NCI-H1930 (cell line): ENCODE data around the gene LINGO1.

Experiments used
- DNase-seq, 2 experiments: peaks; one replicate each; lab custom pipeline; 2025; lab: John Stamatoyannopoulos, UW

The LINGO1 gene

GRCh38 chr15:77633134-77633912 is 611 bp upstream of the LINGO1 start:
- peak; percentile 49 to 66 for DNase-seq

GRCh38 chr15:77631745-77632533 is 773 bp downstream of the LINGO1 start:
- no peak for DNase-seq

GRCh38 chr15:77630956-77631744 is 1.6 kb downstream of the LINGO1 start:
- no peak for DNase-seq

DNA sequence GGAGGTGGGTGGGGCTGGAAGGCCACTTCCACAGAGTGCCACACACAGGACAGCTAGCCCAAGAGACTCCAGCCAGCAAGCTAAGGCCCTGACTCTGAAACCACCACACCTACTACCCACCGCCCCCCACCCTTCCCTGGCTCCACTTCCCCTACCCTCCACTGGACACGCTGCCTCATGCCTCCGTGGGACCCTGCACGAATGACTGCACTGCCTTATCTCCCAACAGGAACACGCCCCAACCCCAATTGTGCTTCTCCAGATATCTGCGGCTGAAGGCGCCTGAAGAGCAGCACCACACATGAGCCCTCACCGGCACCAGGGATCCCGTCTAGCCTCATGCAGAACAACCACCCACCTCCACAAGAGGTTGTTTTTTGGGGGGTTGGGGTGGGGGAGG is 2.7 kb downstream of the LINGO1 start:
- DNase-seq, result no peak

- no peak for DNase-seq
Measured at GRCh38 chr15:77629070-77630030, 3.4 kb downstream of the LINGO1 start.

GRCh38 chr15:77628010-77628409 is 4.7 kb downstream of the LINGO1 start:
- DNase-seq, result no peak

DNA sequence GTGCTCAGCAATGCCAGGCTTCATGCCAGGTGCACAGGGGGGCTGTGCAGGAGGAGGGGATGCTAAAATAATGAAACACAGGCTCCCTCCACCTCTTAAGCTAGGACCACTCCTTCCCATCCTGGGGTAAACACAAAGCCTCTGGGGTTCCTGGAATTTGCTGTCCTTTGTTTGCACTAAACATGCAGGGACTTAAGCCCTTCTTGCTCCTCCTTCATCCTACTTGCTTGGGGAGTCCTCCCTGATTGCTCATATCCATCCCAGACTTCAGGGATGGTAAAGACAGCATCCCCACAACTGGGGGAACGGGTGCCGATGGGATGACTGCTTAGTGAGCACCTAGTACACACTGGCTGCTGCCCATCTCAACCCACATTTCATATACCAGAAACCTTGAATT is 5.1 kb downstream of the LINGO1 start:
- no peak for DNase-seq

DNA sequence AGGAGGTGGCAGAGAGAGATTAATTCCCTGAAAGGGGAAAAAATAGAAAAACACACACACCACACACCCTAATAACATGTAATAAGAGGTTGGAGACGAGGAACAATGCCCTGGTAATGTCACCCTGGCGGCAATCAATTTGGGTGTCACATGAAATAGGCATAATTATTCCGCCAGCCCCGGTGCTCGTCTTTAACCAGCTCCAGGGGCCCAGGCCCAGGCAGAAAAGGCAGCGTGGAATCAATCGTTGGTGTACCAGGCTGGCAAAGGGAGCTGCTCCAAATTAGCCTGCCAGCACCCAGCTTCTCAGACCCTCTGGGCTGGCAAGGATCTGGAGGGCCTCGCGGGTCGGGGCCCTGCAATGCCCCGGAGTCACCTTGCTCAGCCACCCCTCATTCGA is 5.6 kb downstream of the LINGO1 start:
- no peak for DNase-seq

GRCh38 chr15:77626002-77626401 is 6.7 kb downstream of the LINGO1 start:
- DNase-seq, result no peak

DNA sequence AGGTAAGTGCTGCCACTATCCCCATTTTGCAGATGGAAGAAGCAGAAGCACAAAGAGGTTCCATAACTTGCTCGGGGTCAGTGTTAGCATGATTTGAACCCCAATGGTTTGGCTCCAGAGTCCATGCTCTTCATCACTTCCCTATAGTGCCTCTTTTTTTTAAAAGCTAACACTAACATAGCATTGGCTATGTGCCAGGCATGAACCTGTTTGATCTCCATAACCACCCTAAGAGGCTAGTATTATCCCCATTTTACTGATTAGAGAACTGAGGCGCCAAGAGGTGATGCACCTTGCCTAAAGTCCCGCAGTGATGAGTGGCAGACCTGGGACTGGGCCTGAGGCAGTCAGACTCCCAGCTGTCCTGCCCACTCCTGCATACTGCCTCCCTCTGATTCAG is 7.3 kb downstream of the LINGO1 start:
- no peak for DNase-seq

- DNase-seq, result no peak
Measured at GRCh38 chr15:77624868-77625267, 7.8 kb downstream of the LINGO1 start.

GRCh38 chr15:77623755-77624524 is 8.8 kb downstream of the LINGO1 start:
- DNase-seq, result no peak

- DNase-seq, result no peak
Measured at GRCh38 chr15:77622934-77623754, 9.6 kb downstream of the LINGO1 start.

- no peak for DNase-seq
Measured at GRCh38 chr15:77622209-77622933, 10.3 kb downstream of the LINGO1 start.

DNA sequence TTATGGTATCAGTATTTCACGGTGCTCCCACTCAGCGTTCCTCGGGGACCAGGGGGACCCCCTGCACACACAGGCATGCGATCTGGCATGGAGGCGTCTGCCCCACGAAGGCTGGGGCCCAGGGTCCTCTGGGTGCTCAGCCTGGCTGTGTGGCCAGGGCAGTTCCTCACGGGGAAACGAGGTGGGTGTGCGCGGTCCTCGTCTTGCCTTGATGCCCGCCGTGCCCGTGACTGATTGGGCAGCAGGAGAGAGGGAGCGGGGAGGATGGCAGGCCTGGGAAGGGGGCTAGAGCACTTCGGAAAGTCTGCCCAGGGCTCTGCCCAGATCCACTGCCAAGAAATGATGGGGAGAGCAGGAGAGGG is 10.9 kb downstream of the LINGO1 start:
- no peak for DNase-seq

DNA sequence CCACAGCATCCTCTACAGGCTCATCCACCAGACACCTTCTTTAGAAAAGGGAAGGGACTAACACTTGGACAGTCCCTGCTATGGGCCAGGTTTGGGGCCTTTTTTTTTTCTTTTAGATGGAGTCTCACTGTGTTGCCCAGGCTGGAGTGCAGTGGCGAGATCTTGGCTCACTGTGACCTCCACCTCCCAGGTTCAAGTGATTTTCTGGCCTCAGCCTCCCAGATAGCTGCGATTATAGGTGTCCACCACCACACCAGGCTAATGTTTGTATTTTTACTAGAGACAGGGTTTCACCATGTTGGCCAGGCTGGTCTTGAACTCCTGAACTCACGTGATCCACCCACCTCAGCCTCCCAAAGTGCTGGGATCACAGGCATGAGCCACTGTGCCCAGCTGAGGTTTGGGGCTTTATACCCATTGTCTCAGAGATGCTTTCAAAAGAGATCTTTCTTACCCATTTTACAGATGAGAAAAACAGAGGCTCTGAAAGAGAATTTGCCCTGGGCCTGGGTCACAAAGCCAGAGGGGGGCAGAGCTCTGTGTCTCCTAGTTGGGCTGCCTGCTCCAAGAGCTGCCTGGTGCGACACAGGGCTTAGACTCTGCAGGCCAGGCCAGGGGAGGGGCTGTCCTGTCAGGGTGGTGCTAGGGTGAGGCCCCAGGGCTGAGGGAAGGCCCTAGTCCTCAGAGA is 11.6 kb downstream of the LINGO1 start:
- no peak for DNase-seq

- no peak for DNase-seq
Measured at GRCh38 chr15:77620297-77620696, 12.4 kb downstream of the LINGO1 start.

DNA sequence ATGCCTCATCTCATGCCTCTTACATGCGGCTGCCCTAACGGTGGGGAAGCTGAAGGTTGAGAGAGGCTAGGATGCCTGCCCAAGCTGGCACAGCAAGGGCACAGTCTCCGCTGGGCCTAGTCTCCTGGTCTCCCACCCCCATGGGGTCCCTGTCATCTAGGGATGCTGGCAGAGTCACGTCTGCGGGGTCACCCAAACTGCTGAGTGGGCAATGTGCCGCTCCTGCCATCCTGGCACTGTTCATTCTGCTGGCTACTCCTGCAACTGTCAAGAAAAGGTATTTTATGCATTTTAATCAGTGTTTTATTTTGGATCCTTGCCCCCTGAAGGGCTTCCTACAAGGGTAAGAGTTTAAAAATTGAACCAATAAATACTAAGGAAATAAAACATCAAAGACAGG is 12.8 kb downstream of the LINGO1 start:
- no peak for DNase-seq
